ENCODE results near the gene GRP. TPM values are rescaled to one million over a fixed set of nuclear protein-coding genes. Genes with fewer than 3 reads are reported as not detected.

The GRP gene
- total and polyA plus RNA-seq, 2 of the 4 experiments (the other 2 are of a cell fraction): not detected

DNA sequence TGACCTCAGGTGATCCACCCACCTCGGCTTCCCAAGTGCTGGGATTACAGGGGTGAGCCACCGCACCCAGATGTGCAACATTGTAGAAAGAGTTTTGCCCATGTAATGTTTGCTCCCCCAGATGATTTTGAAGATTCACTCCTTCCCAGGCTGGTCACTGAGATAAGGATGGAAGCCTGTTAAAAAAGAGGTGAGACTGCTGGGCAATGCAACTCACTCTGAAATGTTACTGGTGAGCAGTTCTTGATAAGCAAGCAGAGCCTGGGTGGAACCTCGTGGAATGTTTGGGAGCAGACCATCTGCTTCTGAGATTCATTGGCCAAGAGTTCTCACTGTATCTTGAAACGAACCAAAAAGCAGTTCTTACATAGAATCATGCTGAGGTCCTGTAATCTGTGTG lies 19.7 kb downstream of the GRP start:
- ChIA-PET POLR2A (ENCODE audit: unreplicated experiment) (no interaction called here), CTCF (no interaction called here)
- Histone ChIP-seq H4K91ac (ENCODE audit: insufficient read depth, low read depth, low read length) (no peak overlapping the region), H4K5ac (ENCODE audit: low read depth, low read length) (no peak overlapping the region), H3K4ac (ENCODE audit: low read depth, low read length) (no peak overlapping the region), H2AK5ac (ENCODE audit: low read depth, low read length) (no peak overlapping the region), H3K56ac (ENCODE audit: extremely low read depth, insufficient read depth, low read length) (no peak overlapping the region), H3K27ac (ENCODE audit: insufficient read depth, low read length) (no peak overlapping the region), H3K4me2 (ENCODE audit: low read depth, low read length) (no peak overlapping the region), H3K4me1 (ENCODE audit: control insufficient read depth, insufficient read depth, low read length) (no peaks in the 10 kb centered on the region), H2AFZ (replicated peaks; ENCODE audit: low read length, poor library complexity) (no peak overlapping the region), H3K27me3 (ENCODE audit: control insufficient read depth, insufficient read depth, low read length) (peaks cover 25% of the 10 kb centered on the region), H3K18ac (ENCODE audit: low read depth, low read length) (no peak overlapping the region), H3K4me3 (ENCODE audit: insufficient read depth, low read depth, low read length) (no peak overlapping the region), H3K9ac (ENCODE audit: low read depth, low read length) (no peak overlapping the region), H3K14ac (replicated peaks; ENCODE audit: low read depth, low read length) (no peak overlapping the region), H4K8ac (ENCODE audit: low read depth in 2 of 2, low read length in 2 of 2) (no peak overlapping the region), H2BK120ac (ENCODE audit: low read depth, low read length) (no peak overlapping the region), H3K9me1 (ENCODE audit: insufficient read depth, low read length) (no peaks in the 10 kb centered on the region), H2AK9ac (replicated peaks; ENCODE audit: low read depth, low read length, poor library complexity) (no peak overlapping the region), H2BK15ac (ENCODE audit: low read depth, low read length) (no peak overlapping the region), H3K36me3 (ENCODE audit: control insufficient read depth, insufficient read depth, low read length) (no peaks in the 10 kb centered on the region), H3K79me1 (ENCODE audit: low read depth in 1 of 2, low read length in 2 of 2) (no peaks in the 10 kb centered on the region), H3K23ac (ENCODE audit: low read depth, low read length) (no peak overlapping the region), H2BK5ac (ENCODE audit: low read depth, low read length, poor library complexity, severe bottlenecking) (no peak overlapping the region), H4K20me1 (ENCODE audit: insufficient read depth, low read length) (no peaks in the 10 kb centered on the region), H3K9me3 (ENCODE audit: control insufficient read depth, insufficient read depth, low read length) (no peaks in the 10 kb centered on the region), H2BK20ac (ENCODE audit: low read depth, low read length) (no peak overlapping the region)
- BruUV-seq (replicated peaks): no TSS peak
- 59% methylated on average over 2 of the region's 4 CpGs; no CpG with 5 or more reads in 1 of the 2 experiments for WGBS, 2 experiments (ENCODE audit: extremely low coverage in 2 of 2, insufficient read length in 1 of 2)
- DNase-seq (no peak), ATAC-seq (ENCODE audit: low read depth) (no peak)
- intact Hi-C loops (cut with micrococcal nuclease) (loop anchor here (10.0 kb wide), 1 partner anchor 465 kb away; no protein-coding TSS in a partner anchor), in situ Hi-C loops (cut with MboI; ENCODE audit: low sequenced_read_pairs) (no loop called here), dilution Hi-C loops (cut with HindIII; ENCODE audit: low sequenced_read_pairs, unreplicated experiment) (no loop called here)
- TF ChIP-seq MAZ (IDR thresholded peaks at IDR 0.05; ENCODE audit: borderline replicate concordance, low read depth, low read length) (no peak), NFE2L2 (IDR thresholded peaks at IDR 0.05; ENCODE audit: low read depth, low read length) (no peak), FOS (IDR thresholded peaks at IDR 0.05; ENCODE audit: low read depth, low read length) (no peak), POLR2A (IDR thresholded peaks at IDR 0.05; ENCODE audit: low read depth, low read length) (no peak)
- TF ChIP-seq, protein P1, sequence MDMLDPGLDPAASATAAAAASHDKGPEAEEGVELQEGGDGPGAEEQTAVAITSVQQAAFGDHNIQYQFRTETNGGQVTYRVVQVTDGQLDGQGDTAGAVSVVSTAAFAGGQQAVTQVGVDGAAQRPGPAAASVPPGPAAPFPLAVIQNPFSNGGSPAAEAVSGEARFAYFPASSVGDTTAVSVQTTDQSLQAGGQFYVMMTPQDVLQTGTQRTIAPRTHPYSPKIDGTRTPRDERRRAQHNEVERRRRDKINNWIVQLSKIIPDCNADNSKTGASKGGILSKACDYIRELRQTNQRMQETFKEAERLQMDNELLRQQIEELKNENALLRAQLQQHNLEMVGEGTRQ (IDR thresholded peaks at IDR 0.05; ENCODE audit: low read depth, low read length): no peak
